Astrocyte of the spinal cord (primary cell): ENCODE data around the gene PCSK6.

Source experiments
- DNase-seq: peaks from one replicate; pipeline ENCODE4 v3.0.0; 2011; ENCODE audit warnings: low read depth, low spot score
- H3K4me3 ChIP-seq: 2 replicates; pipeline ENCODE4 v1.5.1; 2011; ENCODE audit warnings: low read depth, mild to moderate bottlenecking, low read length, moderate library complexity
- in situ Hi-C: cut with HindIII; loops from 2 replicates; pipeline ENCODE4 v1.10.0; 2017; ENCODE audit warnings: low sequenced_read_pairs
- TF ChIP-seq, protein P1 (sequence below): IDR thresholded peaks from 2 replicates; pipeline ENCODE4 v1.5.1; 2012; ENCODE audit warnings: low read depth, mild to moderate bottlenecking, low read length, inconsistent platforms

The PCSK6 gene

DNA sequence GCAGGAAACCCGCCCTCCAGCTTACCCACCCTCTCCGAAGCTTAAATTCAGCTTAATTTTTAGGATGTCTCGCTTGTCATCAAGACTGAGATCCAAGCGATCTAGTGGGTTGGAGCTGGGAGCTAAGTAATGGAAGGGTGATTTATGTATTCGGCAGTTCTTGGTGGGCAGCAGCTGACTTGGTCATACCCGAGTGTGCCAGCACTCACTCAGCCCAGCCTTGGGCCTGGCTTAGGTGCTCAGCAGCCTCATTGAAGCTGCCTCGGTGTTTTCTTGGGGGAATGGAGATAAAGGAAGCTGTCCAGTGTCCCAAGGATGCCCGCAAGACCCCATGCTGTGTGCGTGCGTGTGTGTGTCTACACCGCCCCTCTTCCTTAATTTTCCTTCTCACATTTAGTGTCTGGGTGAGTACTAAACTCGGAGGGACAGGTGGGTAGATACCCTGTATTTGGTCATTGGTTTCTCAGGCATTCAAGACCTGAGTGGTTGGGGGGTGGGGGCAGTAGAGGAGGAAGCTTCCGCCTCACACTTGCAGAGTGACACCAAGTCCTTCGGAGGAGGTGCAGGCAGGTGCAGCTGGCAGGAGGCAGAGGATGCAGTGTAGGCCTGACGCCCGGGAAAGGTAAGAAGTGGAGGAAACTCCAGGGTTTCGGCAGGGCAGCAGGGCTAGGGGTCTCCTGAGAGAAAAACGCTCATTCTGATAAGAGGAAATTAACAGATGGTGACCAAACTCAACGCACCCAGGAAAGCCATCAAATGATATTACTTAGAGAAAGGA is 92.8 kb downstream of the PCSK6 start:
- DNase-seq = no peak
- TF ChIP-seq, protein P1, sequence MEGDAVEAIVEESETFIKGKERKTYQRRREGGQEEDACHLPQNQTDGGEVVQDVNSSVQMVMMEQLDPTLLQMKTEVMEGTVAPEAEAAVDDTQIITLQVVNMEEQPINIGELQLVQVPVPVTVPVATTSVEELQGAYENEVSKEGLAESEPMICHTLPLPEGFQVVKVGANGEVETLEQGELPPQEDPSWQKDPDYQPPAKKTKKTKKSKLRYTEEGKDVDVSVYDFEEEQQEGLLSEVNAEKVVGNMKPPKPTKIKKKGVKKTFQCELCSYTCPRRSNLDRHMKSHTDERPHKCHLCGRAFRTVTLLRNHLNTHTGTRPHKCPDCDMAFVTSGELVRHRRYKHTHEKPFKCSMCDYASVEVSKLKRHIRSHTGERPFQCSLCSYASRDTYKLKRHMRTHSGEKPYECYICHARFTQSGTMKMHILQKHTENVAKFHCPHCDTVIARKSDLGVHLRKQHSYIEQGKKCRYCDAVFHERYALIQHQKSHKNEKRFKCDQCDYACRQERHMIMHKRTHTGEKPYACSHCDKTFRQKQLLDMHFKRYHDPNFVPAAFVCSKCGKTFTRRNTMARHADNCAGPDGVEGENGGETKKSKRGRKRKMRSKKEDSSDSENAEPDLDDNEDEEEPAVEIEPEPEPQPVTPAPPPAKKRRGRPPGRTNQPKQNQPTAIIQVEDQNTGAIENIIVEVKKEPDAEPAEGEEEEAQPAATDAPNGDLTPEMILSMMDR = no peak
- in situ Hi-C loops = no loop called here
- H3K4me3 ChIP-seq = no peak overlapping the region

DNA sequence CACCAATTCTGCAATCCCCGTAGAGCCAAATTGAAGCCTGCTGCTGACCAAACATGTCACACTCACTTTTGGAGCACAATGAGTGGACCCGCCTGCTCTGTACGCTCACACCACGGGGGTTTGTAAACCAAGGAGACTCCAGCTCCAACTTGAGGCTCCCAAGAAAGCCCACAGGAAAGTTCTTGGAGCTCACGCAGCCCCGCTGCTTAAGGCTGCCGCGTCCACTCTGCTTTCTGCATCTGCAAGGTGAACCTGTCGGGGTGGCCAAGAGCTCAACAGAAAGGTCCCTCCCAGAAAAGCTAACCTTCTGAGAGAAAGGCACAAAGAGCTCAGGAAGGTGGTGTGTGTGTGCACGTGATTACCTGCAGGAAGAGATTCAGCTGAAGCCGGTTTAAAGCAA is 94.9 kb downstream of the PCSK6 start:
- in situ Hi-C loops = no loop called here
- no peak for DNase-seq
- TF ChIP-seq, protein P1 = no peak

DNA sequence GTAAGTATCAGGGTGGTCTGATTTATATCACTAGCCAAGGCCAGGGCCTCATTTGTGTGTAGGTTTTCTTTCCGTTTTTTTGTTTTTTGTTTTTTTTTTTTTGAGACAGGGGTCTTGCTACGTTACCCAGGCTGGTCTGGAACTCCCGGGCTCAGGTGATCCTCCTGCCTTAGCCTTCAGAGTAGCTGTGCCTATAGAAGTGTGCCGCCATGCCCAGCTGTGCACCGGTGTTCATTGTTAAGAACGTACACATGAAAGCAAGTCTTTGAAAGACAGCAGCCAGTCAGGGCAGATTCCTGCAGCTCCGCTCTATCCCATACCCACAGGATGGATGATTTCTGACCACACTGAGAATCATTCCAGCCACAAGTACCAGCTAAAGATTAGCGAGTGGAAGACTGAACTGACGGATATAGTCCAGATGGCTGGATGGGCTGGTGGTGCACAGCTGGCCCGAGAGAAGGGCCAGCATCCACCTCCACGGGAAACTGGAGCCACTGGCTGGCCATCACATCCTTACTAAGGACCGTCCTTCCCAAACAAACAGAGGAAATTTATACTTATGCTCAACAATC is 95.4 kb downstream of the PCSK6 start:
- in situ Hi-C loops = no loop called here
- no peak for DNase-seq
- TF ChIP-seq, protein P1 = no peak
- no peak overlapping the region for H3K4me3 ChIP-seq

More for the DNA sequence above, 94.9 kb downstream of the PCSK6 start:
- no peak overlapping the region for H3K4me3 ChIP-seq

DNA sequence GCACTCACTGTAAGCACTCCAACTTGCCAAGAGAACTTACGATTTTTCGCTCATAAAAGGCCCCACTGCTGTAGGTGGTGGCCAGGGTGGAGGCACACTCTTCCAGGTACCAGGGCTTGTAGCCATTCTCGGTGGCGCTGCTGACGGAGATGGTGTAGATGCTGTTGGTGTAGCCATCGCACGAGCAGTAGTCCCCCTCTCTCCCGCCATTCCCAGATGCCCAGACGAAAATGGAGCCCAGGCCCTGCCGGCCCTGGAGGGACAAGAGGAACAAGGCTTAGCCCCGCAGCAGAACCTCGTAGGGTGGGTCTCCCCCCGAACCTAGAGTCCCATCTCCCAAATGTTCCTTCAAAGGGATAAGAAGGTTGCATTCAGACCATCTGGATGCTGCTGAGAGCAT is 96.3 kb downstream of the PCSK6 start:
- TF ChIP-seq, protein P1 = no peak
- in situ Hi-C loops = no loop called here
- no peak overlapping the region for H3K4me3 ChIP-seq
- DNase-seq = no peak

DNA sequence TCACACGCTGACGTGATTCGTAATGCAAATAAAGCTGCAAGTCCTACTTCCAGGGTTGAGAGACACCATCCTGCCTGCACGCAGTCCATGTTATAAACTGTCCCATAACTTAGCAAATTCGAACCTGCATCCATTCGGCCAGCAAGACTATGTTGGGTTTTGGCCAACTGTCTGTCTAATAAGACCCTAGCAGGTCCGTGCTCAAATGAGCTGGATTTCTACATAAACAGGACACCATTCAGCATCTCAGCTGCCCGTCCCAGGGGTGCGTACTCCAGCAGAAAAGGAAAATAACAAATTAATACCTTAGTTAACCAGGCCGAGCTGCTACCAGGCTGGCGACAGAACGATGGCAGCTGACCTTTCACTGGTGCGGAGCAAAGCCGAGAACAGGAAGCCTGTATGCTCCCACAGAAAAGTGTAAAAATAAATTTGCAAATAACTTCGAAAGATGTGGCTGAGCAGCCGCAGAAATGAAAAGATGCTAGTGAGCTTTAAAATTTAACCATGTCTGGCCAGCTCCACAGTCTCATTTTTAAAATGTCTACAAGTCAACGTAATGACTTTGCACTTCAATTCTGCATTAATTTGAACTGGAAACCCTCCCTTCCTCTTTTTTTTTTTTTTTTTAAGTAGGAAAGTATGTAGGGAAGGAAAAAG is 97.4 kb downstream of the PCSK6 start:
- in situ Hi-C loops = no loop called here
- TF ChIP-seq, protein P1 = no peak
- DNase-seq = no peak
- no peak overlapping the region for H3K4me3 ChIP-seq

DNA sequence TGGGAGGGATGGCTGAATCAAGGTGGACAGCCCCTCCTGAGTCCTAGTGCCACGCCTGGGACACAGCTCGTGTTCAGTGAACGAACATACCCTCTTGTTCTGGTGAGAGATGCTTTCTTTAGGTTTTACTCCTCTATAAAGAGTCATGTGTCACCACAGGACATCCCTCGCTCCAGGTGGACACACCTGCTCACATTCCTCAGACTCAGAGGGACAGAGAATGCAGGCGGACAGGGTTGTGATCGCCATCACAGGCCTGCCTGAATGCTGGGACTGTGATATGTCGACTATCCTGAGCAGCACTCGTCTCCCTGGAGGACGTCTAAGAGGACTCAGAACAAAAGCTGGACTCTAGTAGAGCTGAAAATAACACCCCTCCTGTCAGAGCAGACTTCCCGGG is 98.1 kb downstream of the PCSK6 start:
- no peak for DNase-seq
- no peak overlapping the region for H3K4me3 ChIP-seq
- in situ Hi-C loops = no loop called here
- TF ChIP-seq, protein P1 = no peak
